Skin epidermis (tissue), 12 donors: ENCODE results near the gene SENP5.
"Not testable (repeated sequence)": the region's sequence is repeated elsewhere in the genome, so short reads cannot be mapped to it uniquely, and the experiment has no call there.

Experiments
- H3K27ac ChIP-seq, 21 experiments: fragments of 200-600 bp; sonication (generic) in 11 of 21; one replicate each; pipeline ENCODE4 v1.5.0; 2020; ENCODE audit warnings: mild to moderate bottlenecking in 3 of 21, inconsistent platforms in 2 of 21, moderate library complexity in 2 of 21
- H3K4me3 ChIP-seq, 7 experiments: fragments of 200-600 bp; sonication (generic) in 2 of 7; one replicate each; pipeline ENCODE4 v1.5.0; 2020; ENCODE audit warnings: inconsistent platforms in 2 of 7, mild to moderate bottlenecking in 2 of 7, moderate library complexity in 1 of 7

The SENP5 gene

DNA sequence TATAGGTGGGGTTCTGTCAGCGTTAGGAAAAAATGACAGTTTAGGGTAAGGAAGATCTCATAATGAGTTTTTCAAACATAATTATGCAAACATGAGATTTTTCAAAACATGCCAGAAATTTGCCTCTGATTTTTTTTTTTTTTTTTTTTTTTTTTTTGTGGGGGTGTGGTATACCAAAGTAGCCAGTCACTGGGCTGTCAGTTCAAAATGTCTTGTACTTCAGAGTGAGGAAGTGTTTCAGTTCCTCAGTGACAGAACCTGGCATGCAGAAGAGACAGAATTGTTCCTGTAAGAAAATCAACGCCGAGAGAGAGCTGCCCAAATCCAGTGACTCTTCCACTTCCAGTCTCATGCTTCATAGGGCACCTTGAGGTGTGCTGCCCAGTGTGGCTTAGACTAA lies 64.9 kb downstream of the SENP5 start:
- Histone ChIP-seq H3K4me3 (no peak overlapping the region), H3K27ac (no peak overlapping the region)

DNA sequence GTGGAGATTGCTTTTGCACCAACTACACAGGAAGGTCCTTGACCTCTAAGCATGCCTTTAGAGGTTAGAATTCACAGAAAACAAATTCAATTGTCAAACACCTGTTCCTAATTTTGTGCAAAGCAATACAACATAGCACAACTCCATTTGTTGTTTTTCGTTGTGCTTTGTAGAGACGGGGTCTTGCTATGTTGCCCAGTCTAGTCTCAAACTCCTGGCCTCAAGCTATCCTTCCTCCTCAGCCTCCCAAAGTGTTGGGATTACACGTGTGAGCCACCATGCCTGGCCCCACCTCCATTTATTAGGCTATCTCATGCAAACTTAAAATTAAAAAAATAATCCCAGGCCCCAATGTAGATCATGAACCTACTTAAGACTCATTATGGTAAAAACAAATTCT lies 68.6 kb downstream of the SENP5 start:
- Histone ChIP-seq H3K4me3 (no peak overlapping the region), H3K27ac (no peak overlapping the region)

GRCh38 chr3:196938124-196938523 lies 70.4 kb downstream of the SENP5 start:
- Histone ChIP-seq H3K4me3 (no peak overlapping the region), H3K27ac (no peak overlapping the region)

GRCh38 chr3:196938576-196938975 lies 70.9 kb downstream of the SENP5 start:
- H3K27ac ChIP-seq = no peak overlapping the region
- no peak overlapping the region for H3K4me3 ChIP-seq

DNA sequence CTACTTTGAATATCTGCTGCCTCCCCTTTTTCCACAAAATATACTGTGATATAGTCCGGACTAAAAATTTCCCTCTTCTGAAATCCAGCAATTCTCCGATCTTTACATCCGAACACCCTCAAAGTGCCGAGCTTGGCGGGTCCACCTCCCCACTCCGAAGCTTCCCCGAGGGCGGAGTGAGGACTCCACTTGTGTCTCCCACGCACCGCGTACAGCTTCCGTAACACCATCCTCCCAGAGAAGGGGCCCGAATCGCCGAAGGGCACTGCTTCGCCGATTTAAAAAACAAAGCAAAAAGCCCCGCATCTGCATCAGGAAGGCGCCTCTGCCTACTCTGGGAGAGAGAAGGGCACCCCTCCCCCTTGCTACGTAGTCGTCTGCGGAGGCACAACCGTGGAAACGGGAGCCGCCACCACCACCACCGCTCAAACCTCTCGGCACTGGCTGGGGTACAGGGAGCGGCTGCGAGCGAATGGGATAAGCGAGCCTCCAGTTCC lies 74.1 kb downstream of the SENP5 start:
- H3K27ac ChIP-seq = peak overlapping the region; percentile 71 to 99 (median 95)

GRCh38 chr3:196942226-196942914 lies 74.7 kb downstream of the SENP5 start, which contains the start of gene NCBP2:
Gene NCBP2 (minus strand): TSS chr3:196942528. CDS start chr3:196942503, 25 bp downstream.
- Histone ChIP-seq H3K4me3 (peak within 1 kb of the TSS; percentile 67 to 100 (median 96)), H3K27ac (peak within 1 kb of the TSS; percentile 83 to 99 (median 95))

More for the DNA sequence above, 74.1 kb downstream of the SENP5 start:
- H3K4me3 ChIP-seq = peak overlapping the region; percentile 67 to 100 (median 96)

DNA sequence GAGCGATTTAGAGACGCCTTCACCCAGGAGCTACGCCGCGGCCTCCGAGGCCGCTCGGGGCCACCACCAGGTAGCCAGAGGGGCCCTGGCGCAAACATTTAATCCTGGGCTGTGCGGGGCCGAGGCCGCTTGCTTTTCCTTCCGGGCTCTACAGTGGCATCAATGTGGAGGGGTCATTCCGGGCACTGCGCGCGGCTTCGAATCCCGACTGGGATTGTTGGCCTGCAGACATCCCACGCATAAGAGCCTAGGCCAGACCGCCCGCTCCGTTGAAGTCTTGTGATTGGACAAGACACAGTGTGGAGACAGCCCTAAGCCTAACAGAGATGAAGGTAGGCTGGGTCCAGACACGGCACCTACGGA lies 75.2 kb downstream of the SENP5 start:
- peak overlapping the region; percentile 67 to 100 (median 96) for H3K4me3 ChIP-seq
- H3K27ac ChIP-seq = peak overlapping the region; percentile 55 to 99 (median 95)

GRCh38 chr3:196944037-196944790 lies 76.5 kb downstream of the SENP5 start:
- H3K4me3 ChIP-seq, H3K27ac ChIP-seq: not testable (repeated sequence)

DNA sequence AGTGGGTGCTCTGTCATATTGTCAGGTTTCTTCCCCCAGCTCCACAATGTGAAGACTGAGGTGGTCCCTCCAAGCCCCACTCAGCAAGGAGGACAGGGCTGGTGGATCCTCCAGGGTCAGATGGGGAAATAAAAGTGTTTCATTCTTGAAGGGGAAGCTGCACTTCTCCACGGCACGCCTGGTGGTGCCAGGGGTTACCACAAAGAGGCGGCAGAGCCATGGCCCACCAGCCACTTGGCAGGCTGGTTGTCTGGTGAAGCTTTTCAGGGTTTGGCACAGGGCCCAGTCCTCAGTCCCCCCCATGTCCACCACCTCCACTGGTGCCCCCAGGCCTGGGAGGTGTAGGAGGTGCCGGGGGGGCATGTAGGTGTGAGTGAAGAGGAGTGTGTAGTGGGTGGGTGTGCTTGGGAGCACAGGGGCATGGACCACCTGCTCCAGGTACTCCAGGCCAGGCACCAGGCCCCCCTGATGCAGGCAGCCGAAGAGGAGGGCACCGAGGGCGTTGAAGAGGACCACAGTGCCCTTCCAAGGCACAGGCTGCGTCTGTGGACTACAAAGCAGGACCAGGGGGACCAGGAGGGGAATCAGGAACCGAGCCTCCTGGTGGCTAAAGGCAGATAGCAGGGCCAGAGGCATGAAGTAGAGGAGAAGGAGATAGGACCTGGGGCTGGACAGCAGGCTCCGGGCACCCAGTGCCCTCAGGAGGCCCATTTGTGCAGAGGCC lies 79.6 kb downstream of the SENP5 start:
- Histone ChIP-seq H3K4me3 (no peak overlapping the region), H3K27ac (no peak overlapping the region)

DNA sequence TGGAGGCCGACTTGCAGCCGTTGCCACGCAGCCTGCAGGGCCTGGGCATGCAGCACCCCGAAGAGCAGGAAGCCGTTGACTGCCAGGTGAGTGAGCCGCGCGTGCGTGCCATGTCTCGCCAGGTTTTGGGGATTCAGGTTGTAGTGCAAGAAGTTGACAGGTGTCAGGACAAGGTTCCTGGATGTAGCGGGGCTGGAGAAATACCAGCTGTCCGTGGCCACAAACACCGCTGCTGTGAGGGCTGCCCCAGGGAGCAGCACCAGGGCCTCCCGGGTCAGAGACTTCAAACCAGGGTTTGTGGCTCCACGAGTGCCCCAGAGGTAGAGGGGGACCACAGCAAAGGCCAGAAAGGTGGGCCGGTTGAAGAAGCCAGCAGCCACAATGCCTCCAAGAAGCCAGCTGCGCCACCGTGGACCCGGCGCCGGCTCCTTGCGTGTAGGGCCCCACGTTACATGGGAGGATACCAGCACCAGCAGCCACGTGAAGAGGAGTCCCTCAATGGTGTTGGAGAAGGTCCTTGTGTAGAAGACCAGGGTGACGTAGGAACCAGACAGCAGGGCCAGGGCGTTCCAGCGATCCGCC lies 80.2 kb downstream of the SENP5 start:
- H3K4me3 ChIP-seq = no peak overlapping the region
- H3K27ac ChIP-seq = no peak overlapping the region

DNA sequence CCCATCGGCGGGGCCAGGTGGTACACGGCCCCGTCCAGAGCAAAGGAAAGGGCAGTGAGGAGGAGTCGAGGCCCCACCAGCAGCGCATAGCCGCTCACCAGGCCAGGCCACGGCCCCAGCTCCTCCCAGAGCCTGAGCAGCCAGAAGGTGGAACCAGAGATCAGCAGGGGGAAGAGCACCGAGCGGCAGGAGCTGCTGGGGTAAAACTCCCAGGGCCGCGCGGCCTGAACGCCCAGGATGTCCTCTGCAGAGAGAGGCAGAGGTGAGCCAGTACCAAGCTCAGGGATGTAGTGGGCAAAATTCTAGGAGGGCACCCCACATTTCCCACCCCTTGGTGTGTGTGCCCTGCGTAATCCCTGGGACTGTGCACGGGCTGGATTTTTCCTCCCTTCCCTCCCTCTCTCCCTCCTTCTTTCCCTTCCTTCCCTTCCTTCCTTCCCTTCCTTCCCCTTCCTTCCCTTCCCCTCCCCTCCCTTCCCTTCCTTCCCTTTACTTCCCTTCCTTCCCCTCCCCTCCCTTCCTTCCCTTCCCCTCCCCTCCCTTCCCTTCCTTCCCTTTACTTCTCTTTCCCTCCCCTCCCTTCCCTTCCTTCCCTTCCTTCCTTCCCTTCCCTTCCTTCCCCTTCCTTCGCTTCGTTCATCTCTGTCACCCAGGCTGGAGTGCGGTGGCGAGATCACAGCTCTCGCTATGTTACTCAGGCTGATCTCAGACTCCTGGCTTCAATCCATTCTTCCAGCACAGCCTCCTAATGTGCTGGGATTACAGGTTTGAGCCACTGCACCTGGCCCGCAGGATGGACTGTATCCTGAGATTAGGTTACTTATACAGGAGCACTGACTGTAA lies 80.9 kb downstream of the SENP5 start:
- H3K4me3 ChIP-seq = no peak overlapping the region
- H3K27ac ChIP-seq = no peak overlapping the region

DNA sequence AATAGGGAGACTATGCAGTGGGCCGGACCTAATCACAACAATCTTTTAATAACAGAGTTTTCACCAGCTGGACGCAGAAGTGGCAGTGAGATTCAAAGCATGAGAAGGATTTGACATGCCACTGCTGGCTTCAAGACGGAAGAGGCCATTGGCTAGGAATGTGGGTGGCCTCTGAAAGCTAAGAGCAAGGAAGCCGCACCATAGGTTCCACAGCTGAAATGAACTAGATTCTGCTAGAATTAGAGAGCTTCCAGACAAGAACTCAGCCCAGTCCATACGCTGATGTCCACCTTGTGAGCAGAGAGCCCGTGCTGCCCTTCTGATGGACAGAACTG lies 81.5 kb downstream of the SENP5 start:
- Histone ChIP-seq H3K4me3 (no peak overlapping the region), H3K27ac (no peak overlapping the region)

DNA sequence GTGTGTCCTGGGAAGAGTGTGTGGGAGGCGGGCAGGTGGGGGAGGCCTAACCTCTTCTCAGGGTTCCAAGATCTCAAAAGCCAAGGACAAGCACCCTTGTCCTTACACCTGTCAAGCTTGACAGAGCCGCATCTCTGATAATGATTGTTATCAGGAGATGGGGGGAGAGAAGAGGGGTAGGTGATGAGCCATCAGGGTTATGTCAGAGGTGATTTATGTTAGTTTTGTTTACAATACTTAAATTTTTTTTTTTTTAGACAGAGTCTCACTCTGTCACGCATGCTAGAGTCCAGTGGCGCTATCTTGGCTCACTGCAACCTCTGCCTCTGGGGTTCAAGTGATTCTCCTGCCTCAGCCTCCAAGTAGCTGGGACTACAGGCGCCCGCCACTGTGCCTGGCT lies 82.0 kb downstream of the SENP5 start:
- no peak overlapping the region for H3K27ac ChIP-seq

DNA sequence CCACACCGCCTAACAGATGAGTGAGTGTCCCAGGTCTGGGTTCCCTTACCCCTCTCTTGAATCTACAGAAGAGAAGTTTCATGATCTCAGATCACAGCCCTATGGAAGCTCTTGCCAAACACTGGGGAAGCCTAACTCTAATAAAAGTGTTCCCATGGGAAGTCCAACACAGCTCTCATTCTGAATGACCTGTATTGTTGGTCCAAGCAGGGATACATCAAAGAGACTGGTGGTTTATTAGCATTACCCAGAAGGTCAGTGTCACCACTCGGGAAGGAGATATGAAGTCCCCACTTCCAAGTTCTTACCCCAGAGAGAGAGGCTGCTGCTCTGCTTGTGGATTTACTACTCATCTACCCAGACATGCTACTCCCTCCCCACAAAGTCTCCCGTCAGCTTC lies 83.7 kb downstream of the SENP5 start:
- Histone ChIP-seq H3K27ac (no peak overlapping the region), H3K4me3 (no peak overlapping the region)

More for the DNA sequence above, 82.0 kb downstream of the SENP5 start:
- no peak overlapping the region for H3K4me3 ChIP-seq

DNA sequence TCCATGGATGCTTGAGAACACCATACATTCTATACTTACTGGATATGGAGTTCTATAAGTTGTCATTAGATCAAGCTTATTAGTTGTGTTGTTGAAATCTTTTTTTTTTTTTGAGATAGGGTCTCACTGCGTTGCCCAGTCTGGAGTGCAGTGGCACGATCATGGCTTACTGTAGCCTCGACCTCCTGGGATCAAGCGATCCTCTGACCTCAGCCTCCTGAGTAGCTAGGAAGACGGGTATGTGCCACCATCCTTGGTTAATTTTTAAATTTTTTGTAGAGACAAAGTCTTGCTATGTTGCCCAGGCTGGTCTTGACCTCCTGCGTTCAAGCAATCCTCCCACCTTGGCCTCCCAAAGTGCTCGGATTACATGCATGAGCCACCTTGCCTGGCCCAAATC lies 87.1 kb downstream of the SENP5 start:
- Histone ChIP-seq H3K27ac (no peak overlapping the region), H3K4me3 (no peak overlapping the region)

DNA sequence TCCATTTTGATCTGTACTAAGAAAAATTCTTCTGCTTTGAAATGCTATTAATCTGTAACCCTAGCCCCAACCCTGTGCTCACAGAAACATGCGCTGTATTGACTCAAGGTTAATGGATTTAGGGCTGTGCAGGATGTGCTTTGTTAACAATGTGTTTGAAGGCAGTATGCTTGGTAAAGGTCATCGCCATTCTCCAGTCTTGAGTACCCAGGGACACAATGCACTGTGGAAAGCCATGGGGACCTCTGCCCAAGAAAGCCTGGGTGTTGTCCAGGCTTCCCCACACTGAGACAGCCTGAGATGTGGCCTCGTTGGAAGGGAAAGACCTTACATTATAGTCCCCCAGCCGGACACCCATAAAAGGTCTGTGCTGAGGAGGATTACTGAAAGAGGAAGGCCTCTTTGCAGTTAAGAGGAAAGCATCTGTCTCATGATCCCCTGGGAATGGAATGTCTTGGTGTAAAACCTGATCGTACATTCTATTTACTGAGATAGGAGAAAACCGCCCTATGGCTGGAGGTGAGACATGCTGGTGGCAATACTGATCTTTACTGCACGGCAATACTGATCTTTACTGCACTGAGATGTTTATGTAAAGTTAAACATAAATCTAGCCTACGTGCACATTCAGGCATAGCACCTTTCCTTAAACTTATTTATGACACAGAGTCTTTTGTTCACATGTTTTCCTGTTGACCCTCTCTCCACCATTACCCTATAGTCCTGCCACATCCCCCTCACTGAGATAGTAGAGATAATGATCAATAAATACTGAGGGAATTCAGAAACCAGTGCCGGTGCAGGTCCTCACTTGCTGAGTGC lies 94.6 kb downstream of the SENP5 start:
- no peak overlapping the region for H3K27ac ChIP-seq

GRCh38 chr3:196962930-196963630 lies 95.4 kb downstream of the SENP5 start:
- Histone ChIP-seq H3K4me3 (no peak overlapping the region), H3K27ac (no peak overlapping the region)

More for the DNA sequence above, 94.6 kb downstream of the SENP5 start:
- no peak overlapping the region for H3K4me3 ChIP-seq

- no peak overlapping the region for H3K4me3 ChIP-seq
- H3K27ac ChIP-seq = no peak overlapping the region
Observed at GRCh38 chr3:196963631-196963953, 95.9 kb downstream of the SENP5 start.
